Measurements from ENCODE around the gene LTBP4.

GRCh38 chr19:40659566-40659965 lies 58.4 kb downstream of the LTBP4 start:
- TF ChIP-seq CTCF (IDR thresholded peaks at IDR 0.05; ENCODE audit: low read depth, low read length, poor library complexity, severe bottlenecking) (no peak), EZH2phosphoT487 (IDR thresholded peaks at IDR 0.05; ENCODE audit: borderline replicate concordance, low read length) (no peak)
